Measurements from ENCODE around the gene CIRBP.
"Not testable (repeated sequence)": the region's sequence is repeated elsewhere in the genome, so short reads cannot be mapped to it uniquely, and the experiment has no call there.

The CIRBP gene

DNA sequence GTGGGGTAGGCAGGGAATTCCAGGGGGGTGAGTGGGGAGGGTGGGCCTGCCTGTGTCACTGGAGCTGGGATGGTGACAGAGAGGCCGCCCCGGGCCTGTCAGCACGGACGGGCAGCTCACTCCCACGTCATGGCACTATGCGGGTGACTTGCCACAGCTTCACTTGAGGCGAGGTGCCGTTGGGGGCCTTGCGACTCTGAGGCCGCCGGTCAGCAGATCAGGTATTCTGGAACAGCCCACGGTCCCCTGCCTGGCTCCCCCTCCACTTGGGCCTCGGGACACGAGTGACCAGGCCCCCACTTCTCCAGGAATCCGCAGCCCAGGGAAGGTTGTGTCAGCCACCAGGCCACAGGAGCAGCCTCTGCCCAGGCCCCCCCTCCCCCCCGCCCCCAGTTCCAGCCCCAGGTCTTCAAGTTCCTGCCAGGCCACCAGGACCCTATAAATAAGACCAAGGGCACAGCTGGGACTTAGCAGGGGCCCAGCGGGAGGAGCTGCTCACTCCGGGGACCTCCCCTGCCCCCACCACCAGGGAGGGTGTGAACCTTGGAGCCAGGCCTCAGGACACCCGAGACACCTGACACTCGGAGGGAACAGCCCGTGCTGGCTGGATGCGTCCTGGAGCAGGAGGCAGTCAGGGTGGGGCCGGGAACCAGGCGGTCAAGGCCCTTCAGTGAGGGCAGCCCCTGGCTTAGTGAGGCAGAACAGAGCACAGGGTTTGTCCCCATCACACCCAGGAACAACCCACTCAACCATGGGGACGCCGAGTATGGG lies 23.5 kb upstream of the CIRBP start:
- DNase-seq, result no peak

DNA sequence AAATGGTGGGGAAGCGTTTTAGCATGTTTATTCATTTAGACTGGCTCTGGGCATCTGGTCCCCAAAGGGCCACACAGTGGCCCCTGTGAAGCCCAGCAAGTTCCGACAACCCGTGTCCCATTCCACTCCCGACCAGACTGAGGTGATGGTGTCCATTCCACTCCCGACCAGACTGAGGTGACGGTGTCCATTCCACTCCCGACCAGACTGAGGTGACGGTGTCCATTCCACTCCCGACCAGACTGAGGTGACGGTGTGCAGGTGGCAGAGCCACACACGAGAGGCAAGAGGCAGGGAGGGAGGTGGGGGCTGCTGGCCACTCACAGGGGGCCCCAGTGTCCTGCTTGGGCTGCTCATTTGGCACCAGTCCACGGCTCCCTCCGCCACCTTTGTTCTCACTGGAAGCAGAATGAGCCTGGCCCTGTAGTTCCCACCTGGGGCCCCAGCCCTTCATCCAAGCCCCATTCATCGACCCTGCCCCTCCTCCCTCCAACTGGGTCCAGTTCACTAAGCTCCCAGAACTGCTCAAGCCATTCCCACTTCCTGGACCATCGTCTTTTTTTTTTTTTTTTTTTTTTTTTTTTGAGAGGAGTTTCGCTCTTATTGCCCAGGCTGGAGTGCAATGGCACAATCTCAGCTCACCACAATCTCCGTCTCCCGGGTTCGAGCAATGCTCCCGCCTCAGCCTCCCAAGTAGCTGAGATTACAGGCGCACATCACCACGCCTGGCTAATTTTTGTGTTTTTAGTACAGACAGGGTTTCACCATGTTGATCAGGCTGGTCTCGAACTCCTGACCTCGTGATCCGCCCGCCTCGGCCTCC lies 22.7 kb upstream of the CIRBP start:
- not testable (repeated sequence) for DNase-seq

DNA sequence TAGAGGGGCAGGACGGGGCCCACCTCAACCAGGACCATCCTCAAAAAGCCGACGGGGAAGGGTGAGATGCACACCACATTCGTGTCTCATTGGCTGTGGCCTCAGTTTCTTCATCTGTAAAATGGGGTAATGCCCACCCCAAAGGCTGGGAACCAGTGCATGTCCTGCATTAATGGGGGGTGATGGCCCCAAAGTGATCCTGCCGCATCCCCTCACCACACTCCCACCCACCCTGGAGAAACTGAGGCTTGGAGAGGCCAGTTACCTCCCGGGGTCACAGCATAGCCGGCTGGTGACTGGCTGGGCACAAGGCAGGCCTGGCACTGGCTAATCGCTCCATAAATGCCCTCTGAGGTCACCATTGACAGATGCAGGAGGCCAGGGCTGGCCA lies 21.4 kb upstream of the CIRBP start:
- DNase-seq, result no peak

DNA sequence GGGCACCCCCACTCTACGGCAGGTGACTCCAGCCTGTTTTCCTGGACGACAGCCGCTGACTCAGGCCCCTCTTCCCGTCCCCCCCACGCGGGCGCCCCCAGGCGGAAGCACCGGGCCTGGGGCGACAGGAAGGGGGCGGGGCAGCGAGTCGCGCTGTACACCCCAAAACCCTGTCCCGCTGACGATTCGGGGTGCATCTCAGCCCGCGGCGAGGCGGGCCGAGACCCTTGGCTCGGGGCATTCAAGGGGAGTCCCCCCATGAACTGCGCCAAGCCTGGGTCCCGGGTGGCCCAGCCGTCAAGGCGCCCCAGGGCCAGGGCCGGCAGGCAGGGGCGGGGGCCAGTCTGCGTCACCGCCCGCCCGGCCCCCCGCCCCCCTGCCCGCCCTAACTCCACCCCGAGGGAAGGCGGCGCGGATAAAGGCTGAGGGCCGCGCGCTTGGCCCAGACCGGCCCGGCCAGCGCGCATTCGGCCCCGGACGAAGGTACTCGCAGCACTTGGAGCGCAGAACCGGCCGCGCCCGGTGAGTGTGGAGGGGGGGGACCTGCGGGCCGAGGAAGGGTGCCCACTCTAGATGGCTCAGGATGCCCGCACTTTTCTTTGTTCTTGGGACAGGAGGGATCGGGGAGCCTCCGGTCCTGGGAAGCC lies 20.9 kb upstream of the CIRBP start, which contains the start of gene MIDN:
Gene MIDN (plus strand): TSS at position 445 of the 647 bp plus-strand sequence. CDS start 1,714 bp downstream, outside the sequence.
- DNase-seq, result peak; percentile 82

DNA sequence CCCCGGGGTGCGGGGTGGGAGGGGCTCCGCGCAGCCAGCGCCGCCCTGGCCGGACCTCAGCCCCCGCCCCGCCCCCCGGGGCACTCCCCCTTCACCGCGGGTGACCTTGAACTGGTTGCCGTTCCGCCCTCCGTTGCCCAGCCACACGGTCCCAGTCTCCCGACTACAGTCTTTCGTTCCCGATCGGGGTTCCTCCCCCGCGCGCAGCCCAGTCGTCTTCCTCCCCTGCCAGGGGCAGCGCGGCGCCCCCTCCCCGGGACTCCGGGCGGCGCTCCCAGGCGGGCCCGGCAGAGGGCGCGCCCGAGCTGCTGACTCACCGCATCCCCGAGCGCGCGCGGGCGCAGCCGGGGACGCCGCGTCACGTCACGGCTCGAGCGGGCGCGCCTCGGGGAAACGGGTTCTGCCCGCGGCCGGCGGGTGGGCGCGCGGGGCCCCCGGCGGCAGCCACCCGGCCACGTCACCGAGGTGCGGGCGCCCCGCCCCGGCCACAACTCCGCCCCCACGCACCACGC lies 20.3 kb upstream of the CIRBP start:
- peak; percentile 88 for DNase-seq

DNA sequence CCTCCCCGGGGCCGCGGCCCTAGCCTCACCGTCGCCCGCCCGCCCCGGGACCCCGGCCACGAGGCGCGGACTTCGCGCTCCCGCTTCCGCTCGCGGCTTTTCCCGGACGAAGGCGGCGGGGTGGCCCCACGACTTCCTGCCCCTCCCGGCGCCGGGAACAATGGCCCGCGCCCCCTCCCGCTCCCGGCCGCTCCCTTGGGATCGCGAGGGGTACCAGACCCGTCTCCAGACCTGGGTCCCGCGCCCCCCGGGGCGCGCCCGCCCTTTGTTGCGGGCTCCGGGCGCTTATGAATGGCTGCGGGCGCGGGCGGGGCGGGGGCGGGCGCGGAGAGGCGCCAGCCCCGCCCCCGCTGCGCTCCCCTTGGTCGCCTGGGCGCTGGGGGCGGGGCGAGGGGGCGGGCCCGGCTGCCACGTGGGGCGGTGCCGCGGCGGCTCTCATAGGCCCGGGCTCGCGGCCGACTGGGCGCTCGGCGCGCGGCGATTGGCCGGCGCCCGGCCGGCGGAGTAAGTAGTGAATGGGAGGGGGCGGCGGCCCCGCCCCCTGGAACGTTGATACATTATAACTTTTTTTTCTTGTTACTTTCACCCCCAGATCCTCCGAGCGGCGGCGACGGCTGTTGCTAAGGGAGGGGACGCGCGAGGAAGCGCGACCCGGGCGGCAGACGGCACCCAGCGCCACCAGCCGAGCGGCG lies 19.7 kb upstream of the CIRBP start:
- peak; percentile 94 for DNase-seq

DNA sequence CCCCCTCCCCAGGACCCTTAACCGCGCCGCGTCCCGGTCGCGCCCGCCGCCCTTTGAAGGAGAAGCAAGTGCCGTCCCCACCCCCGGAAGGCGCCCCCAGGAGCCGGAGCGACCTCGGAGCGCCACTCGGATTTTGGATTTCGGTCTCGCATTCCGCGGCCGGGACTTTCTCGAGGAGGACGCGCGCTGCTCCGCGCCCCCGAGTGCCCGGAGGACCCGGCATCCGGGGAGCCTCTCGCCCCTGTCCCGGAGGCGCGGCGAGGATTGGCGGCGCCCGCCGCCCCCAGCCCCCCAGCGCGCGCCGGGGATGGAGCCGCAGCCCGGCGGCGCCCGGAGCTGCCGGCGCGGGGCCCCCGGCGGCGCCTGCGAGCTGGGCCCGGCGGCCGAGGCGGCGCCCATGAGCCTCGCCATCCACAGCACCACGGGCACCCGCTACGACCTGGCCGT lies 19.1 kb upstream of the CIRBP start:
- no peak for DNase-seq

DNA sequence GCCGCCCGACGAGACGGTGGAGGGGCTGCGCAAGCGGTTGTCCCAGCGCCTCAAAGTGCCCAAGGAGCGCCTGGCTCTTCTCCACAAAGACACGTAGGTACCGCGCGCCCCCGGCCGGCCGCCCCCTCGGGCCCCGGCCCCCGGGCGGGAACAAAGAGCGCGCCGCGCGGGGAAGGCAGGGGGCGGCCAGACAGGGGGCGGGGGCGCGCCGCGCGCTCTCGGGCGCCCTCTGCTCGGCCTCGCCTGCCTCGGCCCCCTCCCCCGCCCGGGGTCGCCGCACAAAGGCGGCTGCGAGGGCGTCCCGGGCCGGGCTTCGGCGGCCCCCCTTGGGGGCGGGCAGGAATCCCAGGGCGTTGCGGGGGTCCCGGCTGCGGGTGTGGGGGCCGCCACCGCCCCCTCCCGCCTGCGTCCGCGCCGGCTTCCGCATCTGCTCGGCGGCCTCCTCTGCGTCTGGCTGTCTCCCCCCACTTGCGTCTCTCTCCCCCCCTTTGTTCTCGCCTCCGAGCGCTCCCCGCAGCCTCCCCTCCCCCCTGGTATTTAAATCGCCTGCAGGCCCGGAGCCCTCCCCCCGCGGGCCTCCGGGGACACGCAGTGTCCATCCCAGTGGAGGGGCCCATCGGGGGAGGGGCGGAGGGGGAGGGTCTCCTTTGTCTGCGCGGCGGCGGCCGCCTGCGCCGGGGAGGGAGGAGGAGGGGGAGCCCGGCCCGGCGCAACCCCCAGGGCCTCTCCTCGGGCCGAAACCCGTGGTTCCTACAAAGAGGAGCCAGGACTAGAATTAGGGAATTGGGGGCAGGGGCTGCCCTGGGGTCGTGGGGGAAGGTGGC lies 18.5 kb upstream of the CIRBP start:
- DNase-seq, result peak; percentile 71

DNA sequence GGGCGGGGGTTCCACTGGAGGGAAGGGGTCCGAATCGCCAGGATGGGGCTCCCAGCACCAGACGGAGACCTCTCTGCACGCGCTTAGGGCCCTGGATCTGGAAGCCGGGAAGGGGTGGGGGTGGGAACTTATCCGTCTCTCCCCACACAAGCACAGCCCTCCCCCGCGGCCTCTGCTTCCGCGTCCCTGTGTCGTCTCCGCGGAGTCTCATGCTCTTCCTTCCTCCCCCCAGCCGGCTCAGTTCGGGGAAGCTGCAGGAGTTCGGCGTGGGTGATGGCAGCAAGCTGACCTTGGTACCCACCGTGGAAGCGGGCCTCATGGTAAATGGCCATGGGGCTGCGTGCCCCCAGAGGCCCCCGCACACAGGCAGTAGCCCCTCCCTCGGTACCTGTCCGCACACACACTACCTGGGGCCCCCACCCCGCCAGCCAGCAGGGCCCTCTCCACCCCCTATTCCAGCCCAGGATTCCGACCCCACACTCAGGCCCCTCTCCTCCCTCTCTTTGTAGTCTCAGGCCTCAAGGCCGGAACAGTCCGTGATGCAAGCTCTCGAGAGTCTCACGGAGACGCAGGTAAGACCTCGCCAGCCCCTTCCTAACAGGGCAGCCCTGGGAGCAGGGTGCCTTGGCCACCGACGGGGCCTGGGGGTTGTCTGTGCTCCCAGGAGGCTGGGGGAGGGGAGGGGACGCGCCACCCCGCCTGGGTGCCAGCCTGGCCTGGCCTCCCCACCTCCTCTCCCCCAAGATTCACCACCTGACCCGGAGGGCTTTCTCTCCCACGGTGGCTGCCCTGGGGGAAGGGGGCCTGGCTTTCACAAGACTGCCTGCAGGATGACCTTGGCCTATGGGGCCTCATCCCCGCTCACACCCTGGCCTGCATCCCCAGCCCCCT lies 17.6 kb upstream of the CIRBP start:
- peak; percentile 69 for DNase-seq

DNA sequence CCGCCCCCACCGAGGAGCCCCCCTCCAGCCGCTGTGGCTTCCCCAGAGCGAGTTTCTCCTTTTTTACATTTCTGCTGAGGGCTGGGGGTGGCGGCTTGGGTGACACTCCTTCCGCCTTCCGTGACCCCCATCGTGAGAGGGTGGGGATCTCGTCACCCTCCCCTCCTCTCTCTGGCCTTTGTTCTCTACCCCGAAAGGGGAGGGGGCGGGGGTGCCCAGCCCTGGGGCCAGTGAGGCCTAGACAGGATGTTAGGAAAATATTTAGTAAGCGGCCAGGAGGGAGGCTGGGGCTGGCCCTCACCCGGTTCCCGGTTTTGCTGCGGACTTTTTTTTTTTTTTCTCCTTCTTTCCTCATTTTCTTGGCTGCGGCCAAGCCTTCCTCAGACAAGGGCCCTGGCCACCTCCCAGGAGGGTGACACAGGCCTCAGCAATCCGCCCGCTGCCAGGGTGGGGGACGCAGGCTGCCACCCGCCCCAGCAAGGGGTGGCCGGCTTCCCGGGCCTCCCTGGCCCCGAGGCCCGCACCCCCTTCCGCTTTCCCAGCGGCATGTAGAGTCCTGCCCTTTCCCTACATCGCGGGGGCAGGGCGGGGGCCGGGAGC lies 16.8 kb upstream of the CIRBP start:
- DNase-seq, result peak; percentile 86

DNA sequence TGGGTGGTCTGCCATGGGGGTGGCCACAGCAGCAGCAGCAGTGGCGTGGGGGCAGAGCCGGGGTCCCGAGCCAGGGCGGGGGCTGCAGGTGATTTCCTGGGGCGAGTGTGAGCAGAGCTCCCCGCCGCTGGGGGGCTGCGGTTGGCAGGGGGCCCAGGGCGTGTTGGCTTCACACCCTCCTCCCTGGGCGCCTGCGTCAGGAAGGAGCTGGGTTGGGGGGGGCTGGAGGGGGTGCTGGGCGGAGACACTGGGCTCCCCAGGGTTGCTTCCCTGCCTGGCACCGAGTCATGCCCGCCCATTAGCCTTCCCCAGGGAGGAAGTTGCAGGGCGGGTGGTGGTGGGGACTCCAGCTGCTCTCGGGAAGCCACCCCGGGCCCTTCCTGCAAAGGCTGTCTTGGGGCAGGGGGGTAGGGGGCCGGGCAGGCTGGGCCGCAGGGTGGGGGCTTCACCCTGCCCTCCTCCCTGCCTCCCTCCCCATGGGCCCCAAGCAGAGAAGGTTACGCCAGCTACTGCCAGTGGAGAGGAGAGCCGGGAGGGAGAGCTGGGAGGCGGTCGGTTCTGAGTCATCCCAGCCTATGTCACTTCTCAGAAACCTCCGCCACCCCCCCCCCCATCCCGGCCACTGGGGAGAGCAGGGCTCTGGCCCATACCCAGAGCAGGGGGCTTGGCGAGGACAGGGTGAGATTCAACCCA lies 16.2 kb upstream of the CIRBP start:
- peak; percentile 86 for DNase-seq

DNA sequence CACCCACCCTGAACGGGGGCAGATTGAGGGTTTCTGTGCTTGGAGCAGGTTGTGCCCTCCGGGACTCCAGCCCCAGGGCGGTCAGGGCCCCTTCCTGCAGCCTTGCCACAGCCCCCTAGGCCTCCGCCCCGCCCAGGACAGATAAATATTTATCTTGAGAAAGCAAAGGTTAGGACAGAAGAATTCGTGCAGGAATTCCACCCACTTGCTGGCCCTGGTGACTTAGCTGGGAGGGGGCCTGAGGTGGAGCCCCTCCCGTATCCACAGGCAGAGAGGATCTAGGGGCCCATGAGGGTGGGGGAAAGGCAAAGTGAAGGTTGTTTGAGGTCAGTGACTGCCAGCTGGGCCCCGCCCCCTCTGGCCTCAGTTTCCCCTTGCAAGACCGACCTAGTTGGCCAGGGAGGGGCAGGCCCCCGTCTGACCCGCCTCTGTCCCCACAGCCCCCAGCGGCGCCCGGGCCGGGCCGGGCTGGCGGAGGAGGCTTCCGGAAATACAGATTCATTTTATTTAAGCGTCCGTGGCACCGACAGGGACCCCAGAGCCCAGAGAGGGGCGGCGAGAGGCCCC lies 15.5 kb upstream of the CIRBP start:
- no peak for DNase-seq

DNA sequence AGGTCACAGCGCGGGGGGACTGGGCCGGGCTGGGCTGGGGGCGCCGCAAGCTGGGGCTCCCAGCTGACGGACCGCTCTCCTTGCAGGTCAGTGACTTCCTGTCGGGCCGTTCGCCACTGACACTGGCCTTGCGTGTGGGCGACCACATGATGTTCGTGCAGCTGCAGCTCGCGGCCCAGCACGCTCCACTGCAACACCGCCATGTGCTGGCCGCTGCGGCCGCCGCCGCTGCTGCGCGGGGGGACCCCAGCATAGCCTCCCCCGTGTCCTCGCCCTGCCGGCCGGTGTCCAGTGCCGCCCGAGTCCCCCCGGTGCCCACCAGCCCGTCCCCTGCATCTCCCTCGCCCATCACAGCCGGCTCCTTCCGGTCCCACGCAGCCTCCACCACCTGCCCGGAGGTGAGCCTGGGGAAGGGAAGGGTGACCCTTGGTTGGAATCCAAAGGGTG lies 15.0 kb upstream of the CIRBP start:
- no peak for DNase-seq

DNA sequence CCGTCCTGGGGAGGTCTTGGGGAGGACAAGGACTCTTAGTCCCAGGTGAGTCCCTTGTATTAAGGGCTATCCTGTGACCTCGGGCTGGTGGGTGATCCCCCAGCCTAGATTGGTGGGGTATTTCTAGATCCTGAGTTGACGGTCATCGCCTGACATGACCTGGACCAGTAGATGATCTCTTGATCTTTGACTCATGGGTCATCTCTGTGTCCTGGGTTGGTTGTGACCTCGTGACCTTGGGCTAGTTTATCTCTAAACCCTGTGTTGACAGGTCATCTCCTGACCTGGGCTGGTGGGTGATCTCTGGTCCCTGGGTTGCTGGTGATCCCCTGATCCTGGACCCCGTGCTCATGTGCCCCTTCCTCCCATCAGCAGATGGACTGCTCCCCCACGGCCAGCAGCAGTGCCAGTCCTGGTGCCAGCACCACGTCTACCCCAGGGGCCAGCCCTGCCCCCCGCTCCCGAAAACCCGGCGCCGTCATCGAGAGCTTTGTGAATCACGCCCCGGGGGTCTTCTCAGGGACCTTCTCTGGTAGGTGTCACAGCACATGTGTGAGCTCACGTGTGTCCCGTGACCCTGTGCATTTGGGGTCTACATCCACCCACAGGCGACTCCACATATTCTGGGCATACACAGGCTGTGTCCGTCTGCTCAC lies 14.5 kb upstream of the CIRBP start:
- peak; percentile 13 for DNase-seq

DNA sequence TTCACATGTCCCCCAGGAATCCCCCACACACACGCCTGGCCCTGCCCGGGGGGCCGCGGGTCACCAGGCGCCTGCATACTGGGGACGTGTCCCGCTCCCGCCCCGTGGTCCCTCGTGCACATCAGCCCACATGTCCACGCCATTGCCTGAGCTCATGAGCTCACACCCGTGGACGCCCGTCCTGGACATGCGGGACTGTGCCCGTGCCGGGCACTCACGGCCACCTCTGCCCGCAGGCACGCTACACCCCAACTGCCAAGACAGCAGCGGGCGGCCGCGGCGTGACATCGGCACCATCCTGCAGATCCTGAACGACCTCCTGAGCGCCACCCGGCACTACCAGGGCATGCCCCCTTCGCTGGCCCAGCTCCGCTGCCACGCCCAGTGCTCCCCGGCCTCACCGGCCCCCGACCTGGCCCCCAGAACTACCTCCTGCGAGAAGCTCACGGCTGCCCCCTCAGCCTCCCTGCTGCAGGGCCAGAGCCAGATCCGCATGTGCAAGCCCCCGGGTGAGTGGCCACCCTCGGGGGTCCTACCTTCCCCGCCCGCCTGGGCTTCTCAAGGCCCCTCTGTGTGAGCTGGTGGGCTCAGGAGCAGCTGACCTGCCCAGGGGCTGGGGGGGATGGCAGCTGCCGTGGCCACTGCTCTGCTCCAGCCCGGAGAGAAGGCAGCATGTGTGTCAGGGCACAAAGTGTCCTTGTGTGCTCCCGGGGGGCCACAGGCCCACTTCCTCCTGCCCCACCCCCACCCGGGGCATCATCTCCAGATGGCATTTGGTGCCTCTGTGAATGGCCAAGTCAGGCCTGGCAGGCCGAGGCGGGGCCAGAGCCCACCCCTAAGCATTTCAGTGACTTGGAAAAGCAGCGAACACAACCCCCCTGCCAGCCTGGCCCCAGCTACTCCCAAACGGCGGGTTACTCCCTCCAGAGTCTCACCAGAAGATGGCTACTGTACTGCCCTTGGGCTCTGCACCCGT lies 13.7 kb upstream of the CIRBP start:
- DNase-seq, result peak; percentile 17

DNA sequence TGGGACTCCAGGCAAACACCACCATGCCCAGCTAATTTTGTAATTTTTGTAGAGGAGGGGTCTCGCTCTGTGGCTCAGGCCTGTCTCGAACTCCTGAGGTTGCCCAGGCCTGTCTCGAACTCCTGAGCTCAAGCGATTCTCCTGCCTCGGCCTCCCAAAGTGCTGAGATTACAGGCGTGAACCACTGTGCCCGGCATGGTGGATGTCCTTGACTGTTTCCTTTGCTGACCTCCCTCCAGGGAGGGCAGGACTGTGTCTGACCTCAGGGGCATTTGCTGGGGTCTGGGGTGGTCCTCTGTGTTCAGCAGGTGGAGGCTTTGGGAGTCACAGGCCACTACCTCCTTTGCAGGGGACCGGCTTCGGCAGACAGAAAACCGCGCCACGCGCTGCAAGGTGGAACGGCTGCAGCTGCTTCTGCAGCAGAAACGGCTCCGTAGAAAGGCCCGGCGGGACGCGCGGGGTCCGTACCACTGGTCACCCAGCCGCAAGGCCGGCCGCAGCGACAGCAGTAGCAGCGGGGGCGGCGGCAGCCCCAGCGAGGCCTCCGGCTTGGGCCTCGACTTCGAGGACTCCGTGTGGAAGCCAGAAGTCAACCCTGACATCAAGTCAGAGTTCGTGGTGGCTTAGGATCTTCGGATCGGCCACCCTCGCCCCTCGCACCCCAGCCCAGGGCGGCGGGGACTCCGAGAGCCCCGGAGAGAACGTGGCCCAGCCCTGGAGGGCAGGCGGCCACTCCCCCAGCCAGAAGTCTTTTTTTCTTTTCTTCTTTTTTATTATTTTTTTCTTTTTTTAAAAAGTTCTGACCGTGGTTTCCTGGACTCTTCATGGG lies 12.3 kb upstream of the CIRBP start:
- DNase-seq, result peak; percentile 19
